SU-DHL-6 (cell line): Measurements from ENCODE around the gene PRKACA.

ENCODE experiments used
- H2AFZ ChIP-seq: fragments of 200-600 bp; sonication (generic); 2 replicates; pipeline ENCODE4 v1.6.1; 2014; ENCODE audit warnings: low read depth, mild to moderate bottlenecking, moderate library complexity, mixed read lengths, antibody characterized with exemption, low read length; ENCODE audit not compliant: severe bottlenecking
- H3F3A ChIP-seq: fragments of 200-600 bp; shearing (Covaris generic); 2 replicates; pipeline ENCODE4 v1.6.0; 2016; ENCODE audit warnings: antibody characterized with exemption, mild to moderate bottlenecking; ENCODE audit not compliant: insufficient read depth
- H3K27ac ChIP-seq: fragments of 200-600 bp; sonication (generic); 2 replicates; pipeline ENCODE4 v1.5.1; 2016; ENCODE audit warnings: low read depth, mild to moderate bottlenecking, low read length, moderate library complexity, mixed read lengths
- H3K27me3 ChIP-seq: fragments of 200-600 bp; sonication (generic), shearing (Covaris generic); 2 replicates; pipeline ENCODE4 v1.6.0; 2014; ENCODE audit warnings: mild to moderate bottlenecking, low read length
- H3K36me3 ChIP-seq: fragments of 200-600 bp; sonication (generic); 2 replicates; pipeline ENCODE4 v1.6.1; 2014; ENCODE audit warnings: mild to moderate bottlenecking, low read length, mixed read lengths
- H3K4me2 ChIP-seq: fragments of 300-600, 200-600 bp; shearing (Covaris generic), sonication (generic); 2 replicates; pipeline ENCODE4 v1.6.0; 2014; ENCODE audit warnings: low read length, low read depth, mild to moderate bottlenecking; ENCODE audit not compliant: poor library complexity, severe bottlenecking
- H3K4me3 ChIP-seq: fragments of 200-600 bp; sonication (generic); 2 replicates; pipeline ENCODE4 v1.5.1; 2014; ENCODE audit warnings: antibody characterized with exemption, low read length, mild to moderate bottlenecking, mixed read lengths; ENCODE audit not compliant: insufficient read depth, poor library complexity, severe bottlenecking
- H3K79me2 ChIP-seq: fragments of 200-600 bp; sonication (generic); 2 replicates; pipeline ENCODE4 v1.6.1; 2014; ENCODE audit warnings: mild to moderate bottlenecking, low read length, moderate library complexity; ENCODE audit not compliant: insufficient read depth
- H3K9ac ChIP-seq: fragments of 200-600 bp; sonication (generic); 2 replicates; pipeline ENCODE4 v1.7.0; 2014; ENCODE audit warnings: mild to moderate bottlenecking, low read length
- H3K9me2 ChIP-seq: fragments of 200-600 bp; sonication (generic); replicated peaks from 2 replicates; pipeline ENCODE4 v1.6.1; 2014; ENCODE audit warnings: low read length; ENCODE audit not compliant: insufficient read depth
- H3K9me3 ChIP-seq: fragments of 200-600 bp; sonication (generic); 2 replicates; pipeline ENCODE4 v1.6.1; 2014; ENCODE audit warnings: low read length, mixed read lengths; ENCODE audit not compliant: insufficient read depth
- H4K20me1 ChIP-seq: fragments of 200-600 bp; sonication (generic); 2 replicates; pipeline ENCODE4 v1.6.1; 2014; ENCODE audit warnings: low read depth, mild to moderate bottlenecking, antibody characterized with exemption, low read length, moderate library complexity, mixed read lengths
- EZH2phosphoT487 ChIP-seq: fragments of 200-600 bp; sonication (generic), shearing (Covaris generic); conservative IDR thresholded peaks from 2 replicates; pipeline ENCODE4 v1.6.1; 2018; ENCODE audit warnings: mild to moderate bottlenecking, antibody characterized with exemption, low read length, moderate library complexity, mixed read lengths
- TF ChIP-seq, protein P1 (sequence below): fragments of 200-600 bp; sonication (generic); IDR thresholded peaks from one replicate; pipeline ENCODE4 v1.5.1; 2017; ENCODE audit warnings: antibody characterized with exemption, mild to moderate bottlenecking, low read length, moderate library complexity; ENCODE audit not compliant: insufficient read depth, poor library complexity, severe bottlenecking

The PRKACA gene

DNA sequence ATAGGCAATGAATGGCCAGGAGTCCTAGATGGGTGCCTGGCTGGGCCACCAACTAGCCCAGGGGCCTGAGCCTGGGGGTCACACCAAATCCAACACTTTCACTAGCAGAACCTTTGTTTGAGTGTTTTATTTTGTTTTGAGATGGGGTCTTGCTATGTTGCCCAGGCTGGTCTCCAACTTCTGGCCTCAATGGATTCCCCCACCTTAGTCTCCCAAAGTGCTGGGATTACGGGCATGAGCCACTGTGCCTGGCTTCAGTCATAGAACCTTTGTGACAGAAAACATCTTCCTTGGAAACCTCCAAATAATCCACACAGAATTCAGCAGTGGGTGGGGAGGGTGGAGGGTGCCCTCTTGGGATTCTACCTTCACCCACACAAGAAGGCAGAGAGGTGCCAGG, 6.1 kb downstream of the PRKACA start:
- no peak overlapping the region for H3K4me3 ChIP-seq
- no peaks in the 10 kb centered on the region for H4K20me1 ChIP-seq
- no peaks in the 10 kb centered on the region for H3K36me3 ChIP-seq
- H3K27me3 ChIP-seq = no peaks in the 10 kb centered on the region
- H3F3A ChIP-seq = no peaks in the 10 kb centered on the region
- no peaks in the 10 kb centered on the region for H3K9me2 ChIP-seq
- no peak overlapping the region for H2AFZ ChIP-seq
- TF ChIP-seq, protein P1, sequence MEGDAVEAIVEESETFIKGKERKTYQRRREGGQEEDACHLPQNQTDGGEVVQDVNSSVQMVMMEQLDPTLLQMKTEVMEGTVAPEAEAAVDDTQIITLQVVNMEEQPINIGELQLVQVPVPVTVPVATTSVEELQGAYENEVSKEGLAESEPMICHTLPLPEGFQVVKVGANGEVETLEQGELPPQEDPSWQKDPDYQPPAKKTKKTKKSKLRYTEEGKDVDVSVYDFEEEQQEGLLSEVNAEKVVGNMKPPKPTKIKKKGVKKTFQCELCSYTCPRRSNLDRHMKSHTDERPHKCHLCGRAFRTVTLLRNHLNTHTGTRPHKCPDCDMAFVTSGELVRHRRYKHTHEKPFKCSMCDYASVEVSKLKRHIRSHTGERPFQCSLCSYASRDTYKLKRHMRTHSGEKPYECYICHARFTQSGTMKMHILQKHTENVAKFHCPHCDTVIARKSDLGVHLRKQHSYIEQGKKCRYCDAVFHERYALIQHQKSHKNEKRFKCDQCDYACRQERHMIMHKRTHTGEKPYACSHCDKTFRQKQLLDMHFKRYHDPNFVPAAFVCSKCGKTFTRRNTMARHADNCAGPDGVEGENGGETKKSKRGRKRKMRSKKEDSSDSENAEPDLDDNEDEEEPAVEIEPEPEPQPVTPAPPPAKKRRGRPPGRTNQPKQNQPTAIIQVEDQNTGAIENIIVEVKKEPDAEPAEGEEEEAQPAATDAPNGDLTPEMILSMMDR = no peak
- TF ChIP-seq EZH2phosphoT487 = no peak
- H3K9ac ChIP-seq = no peak overlapping the region
- H3K79me2 ChIP-seq = peaks cover 27% of the 10 kb centered on the region
- no peak overlapping the region for H3K4me2 ChIP-seq
- no peaks in the 10 kb centered on the region for H3K9me3 ChIP-seq
- no peak overlapping the region for H3K27ac ChIP-seq

DNA sequence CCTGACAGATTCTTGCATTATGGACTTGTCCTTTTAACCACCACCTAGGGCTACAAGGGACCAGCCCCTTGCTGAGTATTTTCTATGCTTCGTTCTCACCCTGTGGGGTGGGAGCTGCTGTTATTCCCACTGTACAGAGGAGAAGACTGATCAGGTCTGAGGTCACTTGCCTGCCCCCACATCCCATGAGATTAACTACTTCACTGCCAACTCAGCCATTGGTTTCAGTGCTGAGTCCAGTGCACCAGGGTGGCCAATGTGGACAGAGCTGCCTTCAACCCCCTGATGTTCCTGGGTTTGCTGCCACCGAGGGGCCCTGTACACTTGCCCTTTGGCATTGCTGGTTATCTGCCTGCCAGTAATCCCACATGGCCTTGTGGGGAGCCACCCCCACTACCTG, 6.9 kb downstream of the PRKACA start:
- Histone ChIP-seq H3K9me2 (no peaks in the 10 kb centered on the region), H3K27ac (no peak overlapping the region), H3F3A (no peaks in the 10 kb centered on the region), H3K9ac (no peak overlapping the region), H4K20me1 (no peaks in the 10 kb centered on the region), H3K4me3 (no peak overlapping the region), H3K4me2 (no peak overlapping the region), H3K79me2 (peaks cover 19% of the 10 kb centered on the region), H2AFZ (no peak overlapping the region), H3K9me3 (no peaks in the 10 kb centered on the region), H3K36me3 (no peaks in the 10 kb centered on the region), H3K27me3 (no peaks in the 10 kb centered on the region)
- no peak for TF ChIP-seq EZH2phosphoT487
- TF ChIP-seq, protein P1 = no peak

DNA sequence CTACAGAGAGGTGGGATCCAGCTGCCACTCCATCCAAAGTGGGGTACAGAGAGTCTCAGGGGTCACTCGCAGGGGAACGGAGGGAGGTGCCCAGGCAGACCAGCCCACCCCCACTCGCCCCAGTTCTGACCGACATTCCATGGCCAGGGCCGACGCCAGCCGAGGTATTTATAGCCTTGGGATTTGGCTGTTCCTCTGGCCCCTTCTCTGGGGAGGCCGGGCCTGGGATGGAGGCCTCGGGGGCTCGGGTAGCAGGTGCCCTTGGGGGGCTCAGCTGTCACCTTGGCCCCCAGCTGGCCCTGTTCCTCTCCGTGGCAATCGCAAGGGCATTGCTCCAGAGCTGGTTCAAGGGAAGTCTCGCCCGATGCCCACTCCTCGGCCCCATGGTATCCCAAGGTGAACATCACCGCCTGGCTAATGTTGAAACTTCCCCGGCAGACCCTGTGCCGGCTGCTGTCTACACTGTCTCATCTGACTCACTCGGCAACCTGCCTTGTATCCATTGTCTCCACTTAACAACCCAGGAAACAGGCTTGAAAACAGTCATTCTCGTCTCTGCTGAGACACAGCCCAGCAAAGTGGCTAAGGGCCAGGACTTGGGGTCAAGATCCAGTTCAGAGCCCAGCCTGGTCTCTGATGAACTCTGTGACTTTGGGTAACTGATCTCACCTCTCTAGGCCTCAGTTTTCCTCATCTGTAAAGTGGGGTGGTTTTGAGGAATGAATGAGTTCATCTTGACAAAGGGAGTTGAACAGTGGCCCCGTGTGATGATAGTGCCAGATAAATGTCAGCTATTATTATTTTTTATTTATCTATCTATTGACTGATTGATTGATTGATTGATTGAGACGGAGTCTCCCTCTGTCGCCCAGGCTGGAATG, 9.7 kb downstream of the PRKACA start:
- H3K9ac ChIP-seq = no peak overlapping the region
- peaks cover 3% of the 10 kb centered on the region; the same call in 1 of the 2 replicates for H3F3A ChIP-seq
- H3K27me3 ChIP-seq = no peaks in the 10 kb centered on the region
- H3K4me3 ChIP-seq = no peak overlapping the region
- H3K4me2 ChIP-seq = no peak overlapping the region
- no peak for TF ChIP-seq EZH2phosphoT487
- TF ChIP-seq, protein P1 = no peak
- no peak overlapping the region for H2AFZ ChIP-seq
- no peaks in the 10 kb centered on the region for H4K20me1 ChIP-seq
- H3K36me3 ChIP-seq = peaks cover 2% of the 10 kb centered on the region; the same call in 1 of the 2 replicates
- peaks cover 7% of the 10 kb centered on the region; the same call in 1 of the 2 replicates for H3K79me2 ChIP-seq
- no peak overlapping the region for H3K27ac ChIP-seq
- no peaks in the 10 kb centered on the region for H3K9me3 ChIP-seq
- no peaks in the 10 kb centered on the region for H3K9me2 ChIP-seq
